ENCODE data around the gene PACRG.

Gene PACRG

DNA sequence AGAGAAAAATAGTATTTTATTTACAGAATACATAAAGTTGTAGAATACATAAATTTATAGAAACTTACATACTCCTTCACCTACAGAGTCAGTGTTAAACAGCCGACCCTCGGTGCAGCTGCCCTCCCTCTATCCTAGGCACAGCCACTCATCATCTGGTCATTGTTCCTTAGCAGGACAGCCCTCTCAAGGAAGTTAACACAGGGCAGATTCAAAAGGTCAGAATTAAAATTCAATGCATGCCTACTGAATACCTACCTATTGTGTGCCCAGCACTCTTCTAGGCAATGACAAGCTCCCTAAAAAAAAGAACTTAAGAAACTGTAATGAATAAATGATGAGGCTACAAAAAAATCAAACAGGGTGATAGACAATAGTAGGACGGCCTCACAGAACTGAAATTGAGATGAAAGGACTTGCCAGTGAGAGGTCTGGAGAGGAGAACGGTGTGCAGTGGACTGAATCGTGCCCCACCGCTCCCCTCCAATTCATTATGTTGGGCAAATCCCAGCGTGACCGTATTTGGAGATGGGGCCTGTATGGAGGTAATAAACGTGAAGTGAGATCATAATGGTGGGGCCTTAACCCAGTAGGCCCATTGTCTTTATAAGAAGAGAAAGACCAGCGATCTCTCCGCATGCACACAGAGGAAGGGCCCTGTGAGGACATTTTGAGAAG, 326.0 kb downstream of the PACRG start:
- TF ChIP-seq EZH2phosphoT487 (conservative IDR thresholded peaks at IDR 0.05; ENCODE audit: low read length) = no peak
- TF ChIP-seq, protein P1, sequence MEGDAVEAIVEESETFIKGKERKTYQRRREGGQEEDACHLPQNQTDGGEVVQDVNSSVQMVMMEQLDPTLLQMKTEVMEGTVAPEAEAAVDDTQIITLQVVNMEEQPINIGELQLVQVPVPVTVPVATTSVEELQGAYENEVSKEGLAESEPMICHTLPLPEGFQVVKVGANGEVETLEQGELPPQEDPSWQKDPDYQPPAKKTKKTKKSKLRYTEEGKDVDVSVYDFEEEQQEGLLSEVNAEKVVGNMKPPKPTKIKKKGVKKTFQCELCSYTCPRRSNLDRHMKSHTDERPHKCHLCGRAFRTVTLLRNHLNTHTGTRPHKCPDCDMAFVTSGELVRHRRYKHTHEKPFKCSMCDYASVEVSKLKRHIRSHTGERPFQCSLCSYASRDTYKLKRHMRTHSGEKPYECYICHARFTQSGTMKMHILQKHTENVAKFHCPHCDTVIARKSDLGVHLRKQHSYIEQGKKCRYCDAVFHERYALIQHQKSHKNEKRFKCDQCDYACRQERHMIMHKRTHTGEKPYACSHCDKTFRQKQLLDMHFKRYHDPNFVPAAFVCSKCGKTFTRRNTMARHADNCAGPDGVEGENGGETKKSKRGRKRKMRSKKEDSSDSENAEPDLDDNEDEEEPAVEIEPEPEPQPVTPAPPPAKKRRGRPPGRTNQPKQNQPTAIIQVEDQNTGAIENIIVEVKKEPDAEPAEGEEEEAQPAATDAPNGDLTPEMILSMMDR (IDR thresholded peaks at IDR 0.05; ENCODE audit: insufficient read depth, low read length, poor library complexity, severe bottlenecking) = no peak
- H2AFZ ChIP-seq (ENCODE audit: low read depth, low read length, severe bottlenecking) = no peak overlapping the region

DNA sequence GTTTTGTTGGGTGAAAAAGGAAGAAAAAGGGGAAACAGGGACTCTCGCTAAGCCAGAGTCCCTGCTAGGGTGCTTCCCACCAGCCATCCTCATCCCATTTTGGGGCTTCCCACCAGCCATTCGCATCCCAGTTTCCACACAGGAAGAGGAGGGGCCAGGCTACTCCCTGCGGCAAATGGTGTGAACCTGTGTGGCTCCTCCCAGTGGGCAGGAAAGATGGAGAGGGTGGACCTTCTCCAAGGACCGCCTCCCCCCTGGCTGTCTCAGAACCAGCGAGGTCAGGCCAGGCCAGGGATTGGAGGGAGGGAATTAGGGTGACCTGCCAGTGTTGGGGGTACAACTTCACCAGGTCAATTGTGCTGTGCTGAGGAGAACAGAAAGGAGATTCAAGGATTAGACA, 326.9 kb downstream of the PACRG start:
- TF ChIP-seq, protein P1 (IDR thresholded peaks at IDR 0.05; ENCODE audit: insufficient read depth, low read length, poor library complexity, severe bottlenecking) = no peak
- no peak for TF ChIP-seq EZH2phosphoT487 (conservative IDR thresholded peaks at IDR 0.05; ENCODE audit: low read length)
- no peaks in the 10 kb centered on the region for H3K9me3 ChIP-seq (ENCODE audit: insufficient read depth, low read length)
- no peak overlapping the region for H3K9ac ChIP-seq (ENCODE audit: low read length)

More for the DNA sequence above, 326.0 kb downstream of the PACRG start:
- Histone ChIP-seq H3K27me3 (ENCODE audit: low read length) (no peaks in the 10 kb centered on the region), H3K4me2 (ENCODE audit: low read depth, low read length, poor library complexity, severe bottlenecking) (no peak overlapping the region), H3K4me3 (ENCODE audit: insufficient read depth, low read length, poor library complexity, severe bottlenecking) (no peak overlapping the region), H3K79me2 (ENCODE audit: insufficient read depth, low read length) (no peaks in the 10 kb centered on the region), H3K27ac (ENCODE audit: low read depth, low read length) (no peak overlapping the region), H4K20me1 (ENCODE audit: low read depth, low read length) (no peaks in the 10 kb centered on the region), H3F3A (ENCODE audit: insufficient read depth) (no peaks in the 10 kb centered on the region), H3K9me3 (ENCODE audit: insufficient read depth, low read length) (no peaks in the 10 kb centered on the region), H3K9ac (ENCODE audit: low read length) (no peak overlapping the region), H3K36me3 (ENCODE audit: low read length) (no peaks in the 10 kb centered on the region), H3K9me2 (replicated peaks; ENCODE audit: insufficient read depth, low read length) (no peaks in the 10 kb centered on the region)

DNA sequence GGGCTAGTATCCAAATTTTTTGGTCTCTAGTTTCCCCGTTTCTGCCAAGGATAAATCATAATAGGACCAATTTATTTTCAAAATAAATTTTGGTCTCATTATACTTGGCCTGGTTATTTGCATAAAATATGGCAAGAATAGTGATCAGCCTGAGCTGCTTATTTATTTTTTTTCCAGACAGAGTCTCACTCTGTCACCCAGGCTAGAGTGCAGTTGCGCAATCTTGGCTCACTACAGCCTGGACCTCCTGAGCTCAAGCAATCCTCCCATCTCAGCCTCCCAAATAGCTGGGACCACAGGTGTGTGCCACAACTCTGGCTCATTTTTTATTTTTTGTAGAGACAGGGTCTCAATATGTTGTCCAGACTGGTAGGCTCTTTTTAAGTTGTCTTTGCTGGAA, 329.5 kb downstream of the PACRG start:
- Histone ChIP-seq H2AFZ (ENCODE audit: low read depth, low read length, severe bottlenecking) (no peak overlapping the region), H3K79me2 (ENCODE audit: insufficient read depth, low read length) (no peaks in the 10 kb centered on the region), H3F3A (ENCODE audit: insufficient read depth) (no peaks in the 10 kb centered on the region), H3K27me3 (ENCODE audit: low read length) (no peaks in the 10 kb centered on the region), H3K4me2 (ENCODE audit: low read depth, low read length, poor library complexity, severe bottlenecking) (no peak overlapping the region), H3K36me3 (ENCODE audit: low read length) (no peaks in the 10 kb centered on the region), H4K20me1 (ENCODE audit: low read depth, low read length) (no peaks in the 10 kb centered on the region), H3K9me3 (ENCODE audit: insufficient read depth, low read length) (no peaks in the 10 kb centered on the region), H3K9me2 (replicated peaks; ENCODE audit: insufficient read depth, low read length) (no peaks in the 10 kb centered on the region), H3K27ac (ENCODE audit: low read depth, low read length) (no peak overlapping the region), H3K4me3 (ENCODE audit: insufficient read depth, low read length, poor library complexity, severe bottlenecking) (no peak overlapping the region), H3K9ac (ENCODE audit: low read length) (no peak overlapping the region)
- TF ChIP-seq, protein P1 (IDR thresholded peaks at IDR 0.05; ENCODE audit: insufficient read depth, low read length, poor library complexity, severe bottlenecking) = no peak
- TF ChIP-seq EZH2phosphoT487 (conservative IDR thresholded peaks at IDR 0.05; ENCODE audit: low read length) = no peak

More for the DNA sequence above, 326.9 kb downstream of the PACRG start:
- no peaks in the 10 kb centered on the region for H4K20me1 ChIP-seq (ENCODE audit: low read depth, low read length)
- no peaks in the 10 kb centered on the region for H3K36me3 ChIP-seq (ENCODE audit: low read length)
- no peaks in the 10 kb centered on the region for H3K27me3 ChIP-seq (ENCODE audit: low read length)
- no peaks in the 10 kb centered on the region for H3K79me2 ChIP-seq (ENCODE audit: insufficient read depth, low read length)
- H3K4me2 ChIP-seq (ENCODE audit: low read depth, low read length, poor library complexity, severe bottlenecking) = no peak overlapping the region
- no peaks in the 10 kb centered on the region for H3F3A ChIP-seq (ENCODE audit: insufficient read depth)
- H3K27ac ChIP-seq (ENCODE audit: low read depth, low read length) = no peak overlapping the region
- H2AFZ ChIP-seq (ENCODE audit: low read depth, low read length, severe bottlenecking) = no peak overlapping the region
- no peak overlapping the region for H3K4me3 ChIP-seq (ENCODE audit: insufficient read depth, low read length, poor library complexity, severe bottlenecking)
- H3K9me2 ChIP-seq (replicated peaks; ENCODE audit: insufficient read depth, low read length) = no peaks in the 10 kb centered on the region
